ENCODE measurements around the gene RIPOR3. TPM values are rescaled to one million over a fixed set of nuclear protein-coding genes. Genes with fewer than 3 reads are reported as not detected.

RIPOR3 gene
- total RNA-seq, 2 donors from 2014 or later, result 0.46 to 1.4 TPM

- Histone ChIP-seq H3K4me3 (ENCODE audit: low read length) (no peak overlapping the region), H3K9me3 (ENCODE audit: control insufficient read depth, low read length) (no peaks in the 10 kb centered on the region), H3K36me3 (ENCODE audit: control insufficient read depth, insufficient read depth, low read length) (no peaks in the 10 kb centered on the region), H3K9ac (ENCODE audit: extremely low read depth, low read length, poor library complexity, severe bottlenecking) (no peak overlapping the region), H3K4me1 (ENCODE audit: control insufficient read depth, insufficient read depth, low read length) (no peaks in the 10 kb centered on the region), H3K27ac (ENCODE audit: low read depth, low read length) (peak overlapping the region; percentile 44), H3K27me3 (ENCODE audit: control insufficient read depth, insufficient read depth, low read length, poor library complexity, severe bottlenecking) (no peaks in the 10 kb centered on the region)
- Mint-ChIP-seq H3K4me3 (no peak overlapping the region), H3K36me3 (ENCODE audit: low read depth) (no peaks in the 10 kb centered on the region), H3K27me3 (ENCODE audit: insufficient read depth) (no peaks in the 10 kb centered on the region), H3K27ac (peak overlapping the region; percentile 52), H3K4me1 (peaks cover 5% of the 10 kb centered on the region), H3K9me3 (no peaks in the 10 kb centered on the region)
- DNase-seq, result no peak
- TF ChIP-seq CTCF (conservative IDR thresholded peaks at IDR 0.05), result no peak
- 89 to 96% methylated on average over 11 to 19 of the region's 19 CpGs for WGBS, 2 experiments (ENCODE audit: insufficient coverage in 1 of 2, insufficient read length in 1 of 2)
Observed at GRCh38 chr20:50680105-50680960, 11.0 kb downstream of the RIPOR3 start.

DNA sequence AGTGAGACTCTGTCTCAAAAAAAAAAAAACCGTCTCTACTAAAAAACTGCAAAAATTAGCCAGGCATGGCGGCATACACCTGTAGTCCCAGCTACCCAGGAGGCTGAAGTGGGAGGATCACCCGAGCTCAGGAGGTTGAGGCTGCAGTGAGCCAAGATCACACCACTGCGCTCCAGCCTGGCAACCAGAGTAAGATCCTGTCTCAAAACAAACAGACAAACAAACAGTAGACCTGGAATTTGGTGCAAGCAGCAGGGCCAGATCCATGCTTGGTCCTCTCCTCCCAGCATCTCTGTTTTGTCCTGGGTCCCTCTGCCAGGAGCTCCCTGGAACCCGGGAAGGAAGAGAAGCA, 11.6 kb downstream of the RIPOR3 start:
- Mint-ChIP-seq H3K4me3 (no peak overlapping the region), H3K27me3 (ENCODE audit: insufficient read depth) (no peaks in the 10 kb centered on the region), H3K36me3 (ENCODE audit: low read depth) (no peaks in the 10 kb centered on the region), H3K4me1 (peaks cover 5% of the 10 kb centered on the region), H3K27ac (peak overlapping the region; percentile 30), H3K9me3 (no peaks in the 10 kb centered on the region)
- Histone ChIP-seq H3K36me3 (ENCODE audit: control insufficient read depth, insufficient read depth, low read length) (no peaks in the 10 kb centered on the region), H3K9ac (ENCODE audit: extremely low read depth, low read length, poor library complexity, severe bottlenecking) (no peak overlapping the region), H3K27me3 (ENCODE audit: control insufficient read depth, insufficient read depth, low read length, poor library complexity, severe bottlenecking) (no peaks in the 10 kb centered on the region), H3K4me1 (ENCODE audit: control insufficient read depth, insufficient read depth, low read length) (no peaks in the 10 kb centered on the region), H3K4me3 (ENCODE audit: low read length) (no peak overlapping the region), H3K9me3 (ENCODE audit: control insufficient read depth, low read length) (no peaks in the 10 kb centered on the region), H3K27ac (ENCODE audit: low read depth, low read length) (peak overlapping the region; percentile 44)
- DNase-seq, result no peak
- 70 to 77% methylated on average over 5 of the region's 5 CpGs for whole genome bisulfite sequencing, 2 experiments (ENCODE audit: insufficient coverage in 1 of 2, insufficient read length in 1 of 2)
- TF ChIP-seq CTCF (conservative IDR thresholded peaks at IDR 0.05), result no peak

DNA sequence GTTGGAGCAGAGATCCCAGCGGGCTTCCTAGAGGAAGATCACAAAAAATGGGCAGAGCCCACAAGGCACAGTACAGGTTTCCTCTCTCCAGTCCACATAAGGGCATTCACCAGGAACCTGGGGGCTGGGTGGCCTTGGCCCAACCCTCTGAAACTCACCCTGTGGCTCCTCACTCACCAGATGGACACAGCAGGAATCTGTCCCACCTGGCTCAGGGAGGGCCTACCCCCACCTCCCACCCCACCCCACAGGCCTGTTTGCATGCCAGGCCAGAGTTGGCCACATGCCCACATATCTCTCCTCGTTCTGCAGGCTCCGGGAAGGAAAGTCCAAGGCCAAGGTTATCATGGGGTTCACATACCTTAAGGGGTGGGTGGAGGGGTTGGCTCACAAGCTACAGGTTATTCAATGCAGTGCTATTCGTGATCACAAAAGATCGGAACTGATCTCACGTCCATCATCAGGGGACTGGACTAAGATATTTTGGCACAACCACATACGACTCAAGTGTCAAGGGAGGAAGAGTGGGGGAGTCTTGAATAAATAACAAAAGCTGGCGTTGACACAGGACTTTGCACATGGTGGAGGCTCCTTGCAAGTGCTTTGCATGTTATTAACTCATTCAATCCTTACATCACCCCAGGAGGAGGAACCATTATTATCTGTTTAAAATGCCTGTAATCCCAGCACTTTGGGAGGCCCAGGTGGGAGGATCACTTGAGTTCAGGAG, 13.0 kb downstream of the RIPOR3 start:
- Histone ChIP-seq H3K4me3 (ENCODE audit: low read length) (no peak overlapping the region), H3K9me3 (ENCODE audit: control insufficient read depth, low read length) (no peaks in the 10 kb centered on the region), H3K27ac (ENCODE audit: low read depth, low read length) (no peak overlapping the region), H3K36me3 (ENCODE audit: control insufficient read depth, insufficient read depth, low read length) (no peaks in the 10 kb centered on the region), H3K27me3 (ENCODE audit: control insufficient read depth, insufficient read depth, low read length, poor library complexity, severe bottlenecking) (no peaks in the 10 kb centered on the region), H3K4me1 (ENCODE audit: control insufficient read depth, insufficient read depth, low read length) (no peaks in the 10 kb centered on the region), H3K9ac (ENCODE audit: extremely low read depth, low read length, poor library complexity, severe bottlenecking) (no peak overlapping the region)
- Mint-ChIP-seq H3K4me3 (no peak overlapping the region), H3K36me3 (ENCODE audit: low read depth) (no peaks in the 10 kb centered on the region), H3K27ac (no peak overlapping the region), H3K9me3 (no peaks in the 10 kb centered on the region), H3K27me3 (ENCODE audit: insufficient read depth) (no peaks in the 10 kb centered on the region), H3K4me1 (peaks cover 7% of the 10 kb centered on the region)
- DNase-seq, result no peak
- WGBS, 2 experiments (ENCODE audit: insufficient coverage in 1 of 2, insufficient read length in 1 of 2), result 94 to 97% methylated on average over 6 to 8 of the region's 8 CpGs
- TF ChIP-seq CTCF (conservative IDR thresholded peaks at IDR 0.05), result no peak
